ENCODE measurements around the gene NOP16.

Gene NOP16, protein sequence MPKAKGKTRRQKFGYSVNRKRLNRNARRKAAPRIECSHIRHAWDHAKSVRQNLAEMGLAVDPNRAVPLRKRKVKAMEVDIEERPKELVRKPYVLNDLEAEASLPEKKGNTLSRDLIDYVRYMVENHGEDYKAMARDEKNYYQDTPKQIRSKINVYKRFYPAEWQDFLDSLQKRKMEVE

DNA sequence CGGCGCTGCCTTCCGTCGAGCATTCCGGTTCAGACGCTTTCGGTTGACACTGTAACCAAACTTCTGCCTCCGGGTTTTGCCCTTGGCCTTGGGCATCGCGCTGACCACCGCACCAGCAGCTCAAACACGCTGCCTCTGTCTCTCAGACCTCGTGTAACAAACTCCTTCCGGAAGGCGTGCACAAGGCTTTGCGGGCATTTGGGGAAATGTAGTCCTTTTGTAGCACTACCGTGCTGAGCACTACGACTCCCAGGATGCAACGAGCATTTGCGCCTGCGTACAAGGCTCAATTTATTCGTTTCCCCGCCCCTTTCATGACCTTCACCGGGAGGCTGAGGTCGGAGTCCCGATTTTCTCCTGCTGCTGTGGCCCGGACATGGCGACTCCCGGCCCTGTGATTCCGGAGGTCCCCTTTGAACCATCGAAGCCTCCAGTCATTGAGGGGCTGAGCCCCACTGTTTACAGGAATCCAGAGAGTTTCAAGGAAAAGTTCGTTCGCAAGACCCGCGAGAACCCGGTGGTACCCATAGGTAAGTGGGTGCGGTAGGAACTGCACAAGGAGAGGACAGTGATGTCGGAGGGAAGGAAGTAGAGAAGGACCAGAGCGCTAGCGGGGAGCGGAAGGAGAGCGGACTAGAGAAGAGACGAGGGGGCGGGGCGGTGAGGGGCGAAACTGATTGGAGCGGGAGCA is at the start of gene NOP16, which contains the start of gene HIGD2A:
Gene NOP16, minus strand, starts transcription at position 155 of the 691 bp plus-strand sequence. Its CDS starts 59 bp downstream, at position 96.
Gene HIGD2A, plus strand, starts transcription at position 308 of the 691 bp plus-strand sequence. Its CDS starts 69 bp downstream, at position 377.
- DNase-seq (ENCODE audit: low read depth in 2 of 2) = peak; percentile 98 to 99

GRCh38 chr5:176436656-176437055 is 48.3 kb upstream of the NOP16 start:
- no peak for DNase-seq (ENCODE audit: low read depth in 2 of 2)

- no peak for DNase-seq (ENCODE audit: low read depth in 2 of 2)
These were observed 44.3 kb upstream of the NOP16 start for GRCh38 chr5:176432707-176433106.

- DNase-seq (ENCODE audit: low read depth in 2 of 2) = no peak
These were observed 41.6 kb upstream of the NOP16 start for GRCh38 chr5:176429972-176430371.

- no peak for DNase-seq (ENCODE audit: low read depth in 2 of 2)
These were observed 39.6 kb upstream of the NOP16 start for GRCh38 chr5:176427971-176428370.

DNA sequence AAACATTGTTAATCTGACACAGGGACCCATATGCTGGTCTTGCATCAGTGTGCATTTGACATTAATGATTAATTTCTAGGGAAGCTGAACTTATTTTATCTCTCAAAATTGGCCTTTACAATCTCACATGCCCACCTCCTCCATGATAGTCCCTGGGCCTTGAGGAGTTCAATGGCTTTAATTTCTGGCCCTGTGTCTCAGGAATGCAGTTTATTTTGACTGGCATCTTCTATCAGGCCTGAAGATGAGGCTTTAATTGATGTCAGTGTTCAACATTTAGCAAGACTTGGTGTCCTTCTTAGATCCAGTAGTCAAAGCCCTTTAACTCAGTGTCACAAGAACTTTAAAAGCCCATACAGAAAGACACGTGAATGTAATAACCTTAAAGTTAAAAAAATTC is 38.5 kb upstream of the NOP16 start:
- DNase-seq (ENCODE audit: low read depth in 2 of 2) = no peak

- no peak for DNase-seq (ENCODE audit: low read depth in 2 of 2)
These were observed 37.4 kb upstream of the NOP16 start for GRCh38 chr5:176425791-176426190.

GRCh38 chr5:176425138-176425537 is 36.7 kb upstream of the NOP16 start:
- no peak for DNase-seq (ENCODE audit: low read depth in 2 of 2)

DNA sequence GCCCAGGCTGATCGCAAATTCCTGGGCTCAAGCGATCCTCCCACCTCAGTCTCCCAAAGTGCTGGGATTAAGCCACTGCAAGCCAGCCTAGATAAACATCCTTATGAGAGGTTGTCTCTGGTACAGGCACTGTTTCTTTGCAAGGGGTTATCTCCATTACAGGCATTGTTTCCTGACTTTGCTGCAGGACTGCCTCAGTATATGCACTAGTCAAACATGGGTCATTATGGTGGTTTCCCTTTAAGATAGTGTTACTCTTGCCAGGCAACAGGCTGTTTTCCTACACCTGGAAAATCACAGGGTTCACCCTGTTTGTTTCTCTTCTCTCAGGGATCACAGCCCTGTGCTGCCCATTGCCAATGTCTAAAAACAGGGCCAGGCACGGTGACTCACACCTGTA is 35.8 kb upstream of the NOP16 start:
- no peak for DNase-seq (ENCODE audit: low read depth in 2 of 2)

GRCh38 chr5:176420972-176421544 is 32.7 kb upstream of the NOP16 start:
- no peak for DNase-seq (ENCODE audit: low read depth in 2 of 2)

DNA sequence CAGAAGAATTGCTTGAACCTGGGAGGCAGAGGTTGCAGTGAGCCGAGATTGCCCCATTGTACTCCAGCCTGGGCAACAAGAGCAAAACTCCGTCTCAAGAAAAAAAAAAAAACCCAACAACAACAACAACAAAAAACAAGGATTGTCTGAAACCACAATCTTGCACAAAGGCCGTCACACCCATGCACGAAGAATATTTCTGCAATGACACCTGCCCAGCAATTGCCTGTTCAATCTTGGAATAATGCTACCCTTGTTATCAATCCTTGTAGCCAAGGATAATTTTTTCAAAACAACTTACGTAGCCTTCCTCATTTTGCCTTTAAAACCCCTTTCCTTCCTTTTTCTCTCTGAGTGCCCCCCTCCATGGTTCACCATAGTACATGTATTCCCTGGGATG is 31.7 kb upstream of the NOP16 start:
- no peak for DNase-seq (ENCODE audit: low read depth in 2 of 2)

GRCh38 chr5:176418251-176418650 is 29.9 kb upstream of the NOP16 start:
- no peak for DNase-seq (ENCODE audit: low read depth in 2 of 2)

DNA sequence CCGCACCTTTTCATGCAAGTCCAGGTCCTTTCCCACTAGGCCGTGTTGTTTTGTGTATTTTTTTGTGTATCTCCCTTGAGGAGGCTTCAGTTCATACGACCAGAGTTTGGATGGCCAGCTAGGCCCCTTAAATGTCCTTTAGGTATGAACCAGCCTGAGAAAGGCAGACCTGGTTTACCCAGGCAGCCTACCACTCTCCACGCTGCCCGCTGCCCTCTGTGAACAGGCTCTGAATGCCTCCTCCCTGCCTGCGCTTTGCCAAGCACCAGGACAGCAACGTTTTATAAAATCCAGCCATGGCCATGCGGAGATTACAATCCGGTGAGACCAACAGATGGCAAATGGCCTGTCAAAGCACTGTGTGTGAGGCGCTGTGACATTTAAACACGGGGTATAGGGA is 28.6 kb upstream of the NOP16 start:
- DNase-seq (ENCODE audit: low read depth in 2 of 2) = no peak

DNA sequence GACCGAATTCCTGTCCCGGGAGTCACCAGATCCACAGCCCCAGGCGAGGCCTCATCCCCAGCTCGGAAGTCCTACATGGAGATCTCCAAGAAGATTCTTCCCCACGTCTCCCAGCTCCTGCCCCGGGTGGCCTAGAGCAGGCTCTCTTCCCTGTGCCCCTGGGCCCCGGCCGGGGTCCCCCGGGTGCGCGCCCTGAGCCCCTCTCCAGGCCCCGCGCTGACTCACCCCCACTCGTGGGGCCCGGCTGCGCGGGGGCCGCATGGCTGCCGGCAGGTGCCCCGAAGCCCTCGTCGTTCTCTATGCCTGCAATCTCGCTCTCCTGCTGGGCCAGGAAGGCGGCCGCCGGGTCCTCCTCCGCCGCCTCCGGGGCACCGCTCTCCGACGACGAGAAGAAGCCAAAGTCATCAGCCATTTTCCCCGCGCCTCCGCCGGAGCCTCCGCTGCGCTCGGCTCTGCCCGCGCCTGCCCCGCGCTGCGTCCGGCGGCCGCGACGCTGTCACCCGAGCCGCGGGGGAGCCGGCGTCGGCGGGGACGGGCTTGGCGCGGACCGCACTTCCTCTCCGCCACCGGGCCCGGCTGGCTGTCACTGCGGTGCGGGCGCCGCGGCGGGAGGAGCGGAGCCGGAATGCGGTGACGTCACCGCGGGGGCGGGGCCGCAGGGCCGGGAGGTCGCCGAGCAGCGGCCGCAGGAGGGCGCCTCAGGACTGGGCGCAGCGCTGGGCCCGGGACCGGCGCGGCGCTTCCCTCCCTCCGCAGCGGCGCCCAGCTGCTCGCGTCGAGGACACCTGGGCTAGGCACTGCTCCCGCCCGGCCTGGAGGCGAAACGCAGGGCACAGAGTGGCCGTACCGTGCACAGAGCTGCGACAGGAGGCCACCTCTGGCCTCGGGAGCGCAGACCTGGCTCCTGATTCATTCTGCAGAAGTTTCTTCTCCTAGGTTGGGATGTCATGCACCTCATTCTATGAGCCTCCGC is 27.8 kb upstream of the NOP16 start, which contains the start of gene CLTB:
Gene CLTB, minus strand, starts transcription at position 588 of the 973 bp plus-strand sequence. Its CDS starts 176 bp downstream, at position 412.
- peak; percentile 72 to 88 for DNase-seq (ENCODE audit: low read depth in 2 of 2)

DNA sequence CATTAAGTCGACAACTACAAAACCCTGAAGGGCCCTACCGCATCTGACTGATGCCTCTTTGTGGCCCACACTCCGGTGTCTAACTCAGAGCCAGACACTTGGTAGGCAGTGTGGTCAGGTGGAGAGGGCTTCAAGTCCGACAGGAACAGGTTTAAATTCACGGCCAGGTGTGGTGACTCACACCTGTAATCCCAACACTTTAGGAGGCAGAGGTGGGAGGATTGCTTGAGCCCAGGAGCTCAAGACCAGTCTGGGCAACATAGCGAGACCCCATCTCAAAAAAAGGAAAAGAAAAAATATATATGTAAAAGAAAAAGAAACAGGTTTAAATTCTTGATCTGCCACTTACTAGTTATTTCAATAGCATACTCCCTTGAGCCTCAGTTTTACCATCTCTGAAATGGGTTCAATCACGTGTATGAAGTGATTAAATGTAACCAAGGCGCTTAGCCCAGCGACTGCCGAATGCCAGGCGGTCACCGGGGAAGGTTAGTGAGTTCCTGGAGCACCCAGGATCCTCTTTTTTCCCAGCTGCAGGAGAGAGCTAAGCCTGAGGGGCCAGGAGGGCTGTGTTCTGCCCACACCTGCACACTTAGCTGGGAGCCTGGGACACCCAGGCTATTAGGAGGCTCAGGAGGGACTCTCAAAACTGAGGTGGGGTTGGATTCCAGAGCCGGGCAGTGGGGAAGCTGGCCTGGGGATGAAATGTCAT is 27.0 kb upstream of the NOP16 start:
- no peak for DNase-seq (ENCODE audit: low read depth in 2 of 2)

DNA sequence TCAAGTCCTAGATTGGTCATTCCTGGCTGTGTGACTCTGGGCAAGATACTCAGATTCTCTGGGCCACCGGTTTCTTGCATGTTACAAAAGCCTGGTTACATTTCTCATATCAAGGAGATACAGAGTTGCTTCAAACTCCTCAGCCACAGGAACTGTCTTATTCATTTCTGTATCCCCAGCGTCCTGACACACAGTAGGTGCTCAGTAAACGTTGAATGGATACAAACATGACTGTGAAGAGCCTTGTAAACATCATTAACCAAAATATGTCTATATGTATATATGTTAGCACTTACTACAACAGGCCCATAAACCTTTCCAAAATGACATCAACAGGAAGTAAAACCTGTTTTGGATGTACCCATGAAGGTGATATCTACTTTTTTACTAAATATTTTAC is 26.3 kb upstream of the NOP16 start:
- no peak for DNase-seq (ENCODE audit: low read depth in 2 of 2)

GRCh38 chr5:176413709-176414191 is 25.4 kb upstream of the NOP16 start:
- no peak for DNase-seq (ENCODE audit: low read depth in 2 of 2)

DNA sequence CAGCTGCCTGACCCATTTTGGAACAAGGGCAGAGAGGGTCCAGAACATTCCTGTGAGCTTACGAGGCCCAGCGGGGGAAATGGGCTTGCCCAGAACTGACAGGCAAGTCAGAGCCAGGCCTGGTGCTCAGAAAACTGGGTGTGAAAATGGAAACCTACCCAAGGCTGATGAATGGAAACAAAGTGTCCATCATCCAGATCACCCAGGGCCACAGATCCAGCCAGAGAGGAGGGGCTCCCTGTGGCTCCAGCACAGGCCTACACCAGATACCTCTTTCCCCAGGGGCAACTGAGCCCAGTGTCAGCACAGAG is 24.8 kb upstream of the NOP16 start:
- DNase-seq (ENCODE audit: low read depth in 2 of 2) = no peak

GRCh38 chr5:176412517-176413254 is 24.3 kb upstream of the NOP16 start:
- DNase-seq (ENCODE audit: low read depth in 2 of 2) = no peak

GRCh38 chr5:176410486-176411180 is 22.2 kb upstream of the NOP16 start:
- no peak for DNase-seq (ENCODE audit: low read depth in 2 of 2)

Measured in stimulated activated CD4-positive, alpha-beta T cell treated with anti-CD3 and anti-CD28 coated beads, Interleukin-15, amount 100 ng/mL, for 48 hours (primary cell).